GM12878 (cell line): ENCODE measurements around the gene PDK3.

Source experiments
- ATF7 ChIP-seq: fragments of 450-650 bp; IDR thresholded peaks from 2 replicates; pipeline ENCODE4 v1.6.1; 2016; ENCODE audit warnings: low read depth, mild to moderate bottlenecking
- CHD2 ChIP-seq: IDR thresholded peaks from 2 replicates; pipeline ENCODE4 v1.6.1; 2011; ENCODE audit warnings: low read depth, low read length, improper control_type of control experiment, borderline replicate concordance
- DPF2 ChIP-seq: fragments of 450-650 bp; IDR thresholded peaks from 2 replicates; pipeline ENCODE4 v1.6.1; 2017; ENCODE audit warnings: mild to moderate bottlenecking
- IKZF1 ChIP-seq: fragments of 450-650 bp; conservative IDR thresholded peaks from 2 replicates; pipeline ENCODE4 v1.6.1; 2017; ENCODE audit warnings: antibody characterized with exemption, mild to moderate bottlenecking
- KDM1A ChIP-seq: fragments of 200-600 bp; sonication (generic); IDR thresholded peaks from 2 replicates; pipeline ENCODE4 v1.6.1; 2016; ENCODE audit warnings: borderline replicate concordance
- MEF2A ChIP-seq: IDR thresholded peaks from 2 replicates; pipeline ENCODE4 v1.6.1; 2011; ENCODE audit warnings: low read depth, mild to moderate bottlenecking, low read length, moderate library complexity; ENCODE audit not compliant: insufficient read depth
- SMC3 ChIP-seq: IDR thresholded peaks from 2 replicates; pipeline ENCODE4 v1.6.1; 2011; ENCODE audit warnings: low read length, improper control_type of control experiment, borderline replicate concordance
- SUZ12 ChIP-seq: fragments of 200-600 bp; sonication (generic); IDR thresholded peaks from one replicate; pipeline ENCODE4 v1.6.1; 2018; ENCODE audit warnings: antibody characterized with exemption, mild to moderate bottlenecking; ENCODE audit not compliant: unreplicated experiment
- TARDBP ChIP-seq: IDR thresholded peaks from 2 replicates; pipeline ENCODE4 v1.6.1; 2016; ENCODE audit warnings: borderline replicate concordance
- TF ChIP-seq, protein P1 (sequence below): IDR thresholded peaks from 2 replicates; pipeline ENCODE4 v1.6.1; 2012; ENCODE audit warnings: low read depth, low read length, improper control_type of control experiment
- TF ChIP-seq, protein P2 (sequence below), 3 experiments: IDR thresholded peaks in 2 of 3; conservative IDR thresholded peaks in 1 of 3; 2 replicates each; pipeline ENCODE4 v1.5.1; 2011; ENCODE audit warnings: low read depth in 3 of 3, low read length in 3 of 3, mild to moderate bottlenecking in 3 of 3, control low read depth in 2 of 3, moderate library complexity in 2 of 3, inconsistent platforms in 1 of 3, mixed read lengths in 1 of 3; ENCODE audit not compliant: control insufficient read depth in 2 of 3, insufficient read depth in 1 of 3; ENCODE audit errors: extremely low read depth in 1 of 3
- TF ChIP-seq, protein P3 (sequence below): fragments of 450-650 bp; IDR thresholded peaks from 2 replicates; pipeline ENCODE4 v1.6.1; 2017; ENCODE audit warnings: mild to moderate bottlenecking, moderate library complexity

DNA sequence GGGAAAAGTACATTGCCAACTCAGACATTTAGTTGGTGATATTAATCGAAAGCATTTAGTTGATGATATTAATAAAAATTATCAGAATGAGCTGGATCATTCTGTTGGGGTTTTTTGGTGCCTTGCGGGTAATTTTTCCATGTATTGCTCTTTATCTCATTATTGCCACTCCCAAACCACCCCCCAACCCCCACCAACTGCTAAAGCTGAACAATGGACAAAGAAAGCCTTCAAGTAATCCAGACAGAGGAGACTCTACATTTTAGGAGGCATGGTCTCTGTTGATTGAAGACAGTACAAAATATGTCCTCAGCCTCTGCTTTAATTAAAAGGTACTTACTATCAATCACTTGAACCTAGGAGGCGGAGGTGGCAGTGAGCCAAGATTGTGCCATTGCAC is 22.5 kb downstream of the PDK3 start:
- TF ChIP-seq, protein P1, sequence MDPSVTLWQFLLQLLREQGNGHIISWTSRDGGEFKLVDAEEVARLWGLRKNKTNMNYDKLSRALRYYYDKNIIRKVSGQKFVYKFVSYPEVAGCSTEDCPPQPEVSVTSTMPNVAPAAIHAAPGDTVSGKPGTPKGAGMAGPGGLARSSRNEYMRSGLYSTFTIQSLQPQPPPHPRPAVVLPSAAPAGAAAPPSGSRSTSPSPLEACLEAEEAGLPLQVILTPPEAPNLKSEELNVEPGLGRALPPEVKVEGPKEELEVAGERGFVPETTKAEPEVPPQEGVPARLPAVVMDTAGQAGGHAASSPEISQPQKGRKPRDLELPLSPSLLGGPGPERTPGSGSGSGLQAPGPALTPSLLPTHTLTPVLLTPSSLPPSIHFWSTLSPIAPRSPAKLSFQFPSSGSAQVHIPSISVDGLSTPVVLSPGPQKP = no peak
- no peak for TF ChIP-seq SMC3
- TF ChIP-seq, protein P2, sequence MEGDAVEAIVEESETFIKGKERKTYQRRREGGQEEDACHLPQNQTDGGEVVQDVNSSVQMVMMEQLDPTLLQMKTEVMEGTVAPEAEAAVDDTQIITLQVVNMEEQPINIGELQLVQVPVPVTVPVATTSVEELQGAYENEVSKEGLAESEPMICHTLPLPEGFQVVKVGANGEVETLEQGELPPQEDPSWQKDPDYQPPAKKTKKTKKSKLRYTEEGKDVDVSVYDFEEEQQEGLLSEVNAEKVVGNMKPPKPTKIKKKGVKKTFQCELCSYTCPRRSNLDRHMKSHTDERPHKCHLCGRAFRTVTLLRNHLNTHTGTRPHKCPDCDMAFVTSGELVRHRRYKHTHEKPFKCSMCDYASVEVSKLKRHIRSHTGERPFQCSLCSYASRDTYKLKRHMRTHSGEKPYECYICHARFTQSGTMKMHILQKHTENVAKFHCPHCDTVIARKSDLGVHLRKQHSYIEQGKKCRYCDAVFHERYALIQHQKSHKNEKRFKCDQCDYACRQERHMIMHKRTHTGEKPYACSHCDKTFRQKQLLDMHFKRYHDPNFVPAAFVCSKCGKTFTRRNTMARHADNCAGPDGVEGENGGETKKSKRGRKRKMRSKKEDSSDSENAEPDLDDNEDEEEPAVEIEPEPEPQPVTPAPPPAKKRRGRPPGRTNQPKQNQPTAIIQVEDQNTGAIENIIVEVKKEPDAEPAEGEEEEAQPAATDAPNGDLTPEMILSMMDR (IDR thresholded peaks at IDR 0.05 in 2 of 3, conservative IDR thresholded peaks at IDR 0.05 in 1 of 3; ENCODE audit: control insufficient read depth in 2 of 3, extremely low read depth in 1 of 3, insufficient read depth in 1 of 3, low read depth in 3 of 3, low read length in 3 of 3) = no peak
- no peak for TF ChIP-seq SUZ12
- no peak for TF ChIP-seq IKZF1
- no peak for TF ChIP-seq ATF7
- no peak for TF ChIP-seq TARDBP
- TF ChIP-seq, protein P3, sequence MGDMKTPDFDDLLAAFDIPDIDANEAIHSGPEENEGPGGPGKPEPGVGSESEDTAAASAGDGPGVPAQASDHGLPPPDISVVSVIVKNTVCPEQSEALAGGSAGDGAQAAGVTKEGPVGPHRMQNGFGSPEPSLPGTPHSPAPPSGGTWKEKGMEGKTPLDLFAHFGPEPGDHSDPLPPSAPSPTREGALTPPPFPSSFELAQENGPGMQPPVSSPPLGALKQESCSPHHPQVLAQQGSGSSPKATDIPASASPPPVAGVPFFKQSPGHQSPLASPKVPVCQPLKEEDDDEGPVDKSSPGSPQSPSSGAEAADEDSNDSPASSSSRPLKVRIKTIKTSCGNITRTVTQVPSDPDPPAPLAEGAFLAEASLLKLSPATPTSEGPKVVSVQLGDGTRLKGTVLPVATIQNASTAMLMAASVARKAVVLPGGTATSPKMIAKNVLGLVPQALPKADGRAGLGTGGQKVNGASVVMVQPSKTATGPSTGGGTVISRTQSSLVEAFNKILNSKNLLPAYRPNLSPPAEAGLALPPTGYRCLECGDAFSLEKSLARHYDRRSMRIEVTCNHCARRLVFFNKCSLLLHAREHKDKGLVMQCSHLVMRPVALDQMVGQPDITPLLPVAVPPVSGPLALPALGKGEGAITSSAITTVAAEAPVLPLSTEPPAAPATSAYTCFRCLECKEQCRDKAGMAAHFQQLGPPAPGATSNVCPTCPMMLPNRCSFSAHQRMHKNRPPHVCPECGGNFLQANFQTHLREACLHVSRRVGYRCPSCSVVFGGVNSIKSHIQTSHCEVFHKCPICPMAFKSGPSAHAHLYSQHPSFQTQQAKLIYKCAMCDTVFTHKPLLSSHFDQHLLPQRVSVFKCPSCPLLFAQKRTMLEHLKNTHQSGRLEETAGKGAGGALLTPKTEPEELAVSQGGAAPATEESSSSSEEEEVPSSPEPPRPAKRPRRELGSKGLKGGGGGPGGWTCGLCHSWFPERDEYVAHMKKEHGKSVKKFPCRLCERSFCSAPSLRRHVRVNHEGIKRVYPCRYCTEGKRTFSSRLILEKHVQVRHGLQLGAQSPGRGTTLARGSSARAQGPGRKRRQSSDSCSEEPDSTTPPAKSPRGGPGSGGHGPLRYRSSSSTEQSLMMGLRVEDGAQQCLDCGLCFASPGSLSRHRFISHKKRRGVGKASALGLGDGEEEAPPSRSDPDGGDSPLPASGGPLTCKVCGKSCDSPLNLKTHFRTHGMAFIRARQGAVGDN = no peak
- TF ChIP-seq DPF2 = no peak
- TF ChIP-seq MEF2A = no peak
- TF ChIP-seq CHD2 = no peak
- no peak for TF ChIP-seq KDM1A
